NT2/D1 (cell line): ENCODE data around the gene CIAO2B.

Experiments used
- SUZ12 ChIP-seq: IDR thresholded peaks from 2 replicates; pipeline ENCODE4 v1.6.1; 2011; ENCODE audit not compliant: insufficient read length, insufficient read depth; ENCODE audit errors: extremely low read depth
- YY1 ChIP-seq: IDR thresholded peaks from 2 replicates; pipeline ENCODE4 v1.6.1; 2011; ENCODE audit not compliant: insufficient read length, insufficient read depth
- ZNF274 ChIP-seq: IDR thresholded peaks from 2 replicates; pipeline ENCODE4 v1.6.1; 2011; ENCODE audit warnings: mild to moderate bottlenecking, low read depth, low read length

- TF ChIP-seq ZNF274, result no peak
- TF ChIP-seq SUZ12, result no peak
- TF ChIP-seq YY1, result no peak
Observed at GRCh38 chr16:66979011-66979717, 45.0 kb upstream of the CIAO2B start.
